Medulla oblongata (tissue), 1 donor: Measurements from ENCODE around the gene ANKRD33B.

ENCODE experiments used
- DNase-seq: peaks from one replicate; pipeline ENCODE4 v3.0.0-alpha.2; 2015; ENCODE audit errors: extremely low spot score

Gene ANKRD33B

DNA sequence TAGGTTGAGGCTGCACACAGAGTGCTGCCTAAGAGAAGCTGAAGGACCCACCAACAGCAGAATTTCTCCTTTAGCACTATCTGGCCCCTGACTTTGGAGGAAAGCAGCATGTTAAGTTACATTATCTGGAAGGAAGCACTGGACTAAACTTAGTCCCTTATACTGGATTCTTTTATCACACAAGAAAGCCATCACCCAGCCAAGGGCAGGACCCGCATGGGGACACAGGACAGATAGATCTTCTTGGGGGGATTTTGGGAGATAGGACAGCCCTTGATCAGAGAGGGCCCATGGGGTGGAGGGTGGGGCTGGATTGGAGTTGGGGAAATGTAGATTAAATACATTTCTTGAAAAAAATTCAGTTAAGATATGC, 14.4 kb downstream of the ANKRD33B start:
- no peak for DNase-seq

DNA sequence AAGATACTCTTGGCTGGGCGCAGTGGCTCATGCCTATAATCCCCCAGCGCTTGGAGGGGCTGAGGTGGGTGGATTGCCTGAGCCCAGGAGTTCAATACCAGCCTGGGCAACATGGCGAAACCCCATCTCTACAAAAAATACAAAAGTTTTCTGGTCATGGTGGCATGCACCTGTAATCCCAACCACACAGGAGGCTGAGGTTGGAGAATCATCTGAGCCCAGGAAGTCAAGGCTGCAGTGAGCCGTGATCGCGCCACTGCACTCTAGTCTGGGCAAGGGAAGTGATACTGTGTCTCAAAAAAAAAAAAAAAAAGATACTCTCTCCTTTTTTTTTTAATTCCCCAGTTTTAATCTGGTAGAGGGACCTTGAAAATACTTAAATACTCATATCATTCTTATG, 15.0 kb downstream of the ANKRD33B start:
- no peak for DNase-seq

DNA sequence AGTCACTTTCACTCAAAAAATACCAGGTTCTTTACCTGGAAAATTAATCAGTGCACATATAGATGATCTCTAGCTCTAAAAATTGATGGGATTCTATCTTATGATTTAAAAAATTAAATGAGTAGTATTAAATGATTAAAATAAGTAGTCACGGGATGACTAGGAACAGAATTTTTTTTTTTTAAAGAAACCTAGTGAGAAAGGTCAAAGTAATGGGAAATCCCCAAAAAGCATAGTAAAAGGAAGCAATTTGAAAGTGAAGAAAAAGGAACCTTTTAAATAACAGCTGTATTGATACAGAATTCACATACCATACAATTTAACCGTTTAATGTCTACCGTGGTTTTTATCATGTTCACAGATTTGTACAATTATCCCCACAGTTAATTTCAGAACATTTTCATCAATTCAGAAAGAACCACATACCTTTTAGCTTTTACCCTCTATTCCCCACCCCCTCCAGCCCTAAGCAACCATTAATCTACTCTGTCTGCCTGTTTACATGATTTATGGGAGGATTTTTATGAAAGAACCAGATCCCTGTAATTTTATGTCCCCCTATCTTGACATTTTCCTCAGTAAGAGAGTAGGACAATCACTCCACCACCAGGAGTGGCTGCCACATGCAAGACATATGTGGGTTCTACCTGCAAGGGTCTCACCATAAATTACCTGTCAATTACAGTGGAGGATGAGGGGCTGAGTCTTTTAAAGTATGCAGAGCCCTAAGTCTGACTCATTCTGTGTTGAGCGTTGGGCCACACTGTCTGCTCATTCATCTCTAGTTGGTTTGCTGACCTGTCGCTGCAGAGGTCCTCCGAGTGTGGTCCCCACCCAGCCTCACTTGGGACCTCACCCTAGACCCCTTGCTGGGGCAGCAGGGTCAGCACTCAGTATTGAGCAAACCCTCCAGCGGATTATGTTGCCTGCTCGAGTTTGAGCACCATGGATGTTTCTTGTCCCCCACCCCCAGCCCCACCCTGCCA, 16.0 kb downstream of the ANKRD33B start:
- no peak for DNase-seq

DNA sequence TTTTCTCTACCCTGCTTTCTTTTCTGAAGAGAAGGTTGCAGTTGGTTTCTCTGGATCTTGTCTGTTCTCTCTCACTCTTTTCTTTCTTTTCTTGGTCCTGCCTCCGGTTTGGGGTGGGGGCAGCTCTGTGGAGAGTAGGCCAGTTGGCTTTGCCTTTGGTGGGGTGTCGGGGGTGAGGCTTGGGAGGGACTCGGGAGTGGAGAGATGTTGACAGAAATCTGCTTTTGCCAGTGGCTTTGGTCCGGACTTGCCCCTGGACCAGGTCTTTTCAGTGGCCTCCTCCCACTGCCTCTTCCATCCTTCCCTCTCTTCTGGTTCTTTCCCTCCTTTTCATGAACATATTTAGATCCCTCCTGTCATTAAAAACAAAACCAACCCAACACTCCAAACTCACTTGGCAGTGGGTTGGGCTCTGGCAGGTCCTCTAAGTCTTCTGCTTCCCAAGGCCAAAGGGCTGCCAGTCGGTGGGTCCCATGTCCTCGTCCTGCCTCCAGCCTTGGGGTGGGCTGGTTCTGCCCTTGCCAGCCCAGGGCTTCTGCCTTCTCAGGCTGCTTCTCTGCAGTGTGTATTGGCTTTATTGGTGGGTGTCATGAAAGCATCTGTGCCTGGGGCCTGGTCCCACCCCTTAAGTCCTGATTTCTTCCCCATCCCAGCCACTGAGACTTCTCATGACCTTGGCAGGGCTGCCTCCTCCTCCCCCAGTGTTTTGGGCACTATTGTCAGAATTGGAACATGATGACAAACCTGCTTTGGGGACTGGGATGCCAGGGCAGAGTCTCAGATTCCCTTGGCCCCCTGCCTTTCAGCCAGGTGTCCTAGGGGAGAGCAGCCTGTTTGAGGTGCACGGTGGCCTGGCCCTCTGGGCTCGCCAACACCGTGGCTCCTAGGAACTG, 16.9 kb downstream of the ANKRD33B start:
- no peak for DNase-seq

DNA sequence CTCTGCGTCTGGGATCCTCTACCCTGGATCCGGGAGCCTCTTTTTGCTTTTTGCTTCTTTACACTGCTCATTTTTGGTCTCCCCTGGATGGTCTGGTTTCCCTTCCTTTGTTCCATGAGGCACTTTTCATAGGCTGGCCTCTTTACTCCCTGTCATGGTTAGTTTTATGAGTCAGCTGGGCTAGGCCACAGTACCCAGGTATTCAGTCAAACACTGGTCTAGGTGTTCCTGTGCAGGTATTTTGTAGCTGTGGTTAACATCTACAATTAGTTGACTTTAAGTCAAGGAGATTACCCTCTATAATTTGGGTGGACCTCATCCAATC, 17.5 kb downstream of the ANKRD33B start:
- no peak for DNase-seq

DNA sequence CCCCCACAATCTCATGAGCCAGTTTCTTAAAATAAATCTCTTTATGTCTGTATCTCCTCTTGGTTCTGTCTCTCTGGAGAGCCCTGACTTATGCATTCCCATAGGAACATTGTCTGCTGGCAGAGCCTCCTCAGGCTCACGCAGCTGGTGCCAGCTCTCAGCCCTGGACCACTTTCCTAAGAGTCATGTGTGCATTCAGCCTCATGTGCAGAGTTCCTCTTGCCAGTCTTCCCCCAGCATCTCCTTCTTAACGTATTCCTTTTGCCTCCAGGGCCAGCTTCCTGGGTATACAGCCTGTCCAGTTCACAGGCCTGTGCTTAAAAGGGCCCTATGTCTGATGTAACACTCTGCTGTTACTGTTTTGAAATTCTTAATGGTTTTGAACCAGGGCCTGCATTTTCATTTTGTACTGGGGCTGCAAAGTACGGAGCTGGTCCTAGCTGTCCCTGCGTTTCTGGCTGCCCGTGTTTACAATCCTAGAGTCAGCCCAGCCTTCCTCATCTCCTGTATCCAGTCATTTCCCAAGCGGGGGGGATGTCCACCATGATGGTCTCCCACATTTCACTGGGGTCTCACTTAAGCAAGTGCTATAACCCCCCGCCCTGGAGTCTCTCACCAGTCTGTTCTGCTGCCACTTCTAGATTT, 18.1 kb downstream of the ANKRD33B start:
- no peak for DNase-seq

DNA sequence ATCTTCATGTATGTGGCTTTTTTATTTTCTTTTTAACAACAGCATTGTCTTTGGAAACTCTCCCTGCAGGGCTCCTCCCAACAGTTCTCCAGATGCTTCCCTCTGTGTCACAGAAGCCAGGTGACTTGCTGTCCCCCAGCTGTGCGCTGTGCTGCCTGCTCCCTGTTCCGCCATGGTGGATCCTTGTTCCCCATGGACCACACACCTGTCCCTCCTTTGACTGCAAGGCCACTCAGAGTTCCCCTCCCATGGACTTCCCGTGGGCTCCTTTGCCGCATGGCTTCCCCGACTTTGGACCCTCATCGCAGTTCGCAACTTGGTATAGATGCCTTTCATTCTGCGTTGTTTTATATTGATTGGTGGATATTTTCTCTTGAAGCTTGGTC, 18.6 kb downstream of the ANKRD33B start:
- DNase-seq, result no peak

DNA sequence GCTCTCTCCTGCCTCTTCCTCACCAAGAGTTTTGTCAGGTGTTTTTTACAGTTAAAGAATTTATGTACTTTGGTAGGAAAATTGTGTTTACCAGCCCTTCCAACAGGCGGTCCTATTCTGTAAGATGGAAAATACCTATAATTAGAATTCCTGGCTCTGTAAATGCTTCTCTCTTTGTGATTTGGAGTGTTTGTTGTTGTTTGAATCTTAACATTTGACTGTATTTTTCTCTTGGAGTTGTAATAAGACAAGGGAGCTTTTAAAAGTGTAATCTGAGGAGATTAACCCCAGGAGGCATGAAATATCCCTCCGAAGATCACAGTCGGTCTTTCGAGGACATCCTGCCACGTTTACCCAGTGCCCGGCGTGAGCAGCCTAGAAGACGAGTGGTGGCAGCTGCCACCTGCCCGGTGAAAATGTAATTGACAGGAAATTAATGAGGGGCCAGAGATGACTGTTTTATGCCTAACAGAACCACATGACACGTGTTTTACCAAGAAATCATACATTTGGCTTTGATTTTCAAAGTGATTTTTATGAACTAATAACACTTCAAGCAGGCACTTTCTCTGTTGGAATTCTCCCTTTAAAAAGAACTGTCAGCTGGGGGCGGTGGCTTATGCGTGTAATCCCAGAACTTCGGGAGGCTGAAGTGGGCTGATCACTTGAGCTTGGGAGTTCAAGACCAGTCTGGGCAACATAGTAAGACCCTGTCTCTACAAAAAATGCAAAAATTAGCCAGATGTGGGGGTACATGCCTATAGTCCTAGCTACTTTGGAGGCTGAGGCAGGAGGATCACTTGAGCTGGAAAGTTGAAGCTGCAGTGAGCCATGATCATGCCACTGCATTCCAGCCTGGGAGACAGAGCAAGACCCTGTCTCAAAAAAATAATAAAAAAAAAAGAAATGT, 20.0 kb downstream of the ANKRD33B start:
- DNase-seq, result no peak

DNA sequence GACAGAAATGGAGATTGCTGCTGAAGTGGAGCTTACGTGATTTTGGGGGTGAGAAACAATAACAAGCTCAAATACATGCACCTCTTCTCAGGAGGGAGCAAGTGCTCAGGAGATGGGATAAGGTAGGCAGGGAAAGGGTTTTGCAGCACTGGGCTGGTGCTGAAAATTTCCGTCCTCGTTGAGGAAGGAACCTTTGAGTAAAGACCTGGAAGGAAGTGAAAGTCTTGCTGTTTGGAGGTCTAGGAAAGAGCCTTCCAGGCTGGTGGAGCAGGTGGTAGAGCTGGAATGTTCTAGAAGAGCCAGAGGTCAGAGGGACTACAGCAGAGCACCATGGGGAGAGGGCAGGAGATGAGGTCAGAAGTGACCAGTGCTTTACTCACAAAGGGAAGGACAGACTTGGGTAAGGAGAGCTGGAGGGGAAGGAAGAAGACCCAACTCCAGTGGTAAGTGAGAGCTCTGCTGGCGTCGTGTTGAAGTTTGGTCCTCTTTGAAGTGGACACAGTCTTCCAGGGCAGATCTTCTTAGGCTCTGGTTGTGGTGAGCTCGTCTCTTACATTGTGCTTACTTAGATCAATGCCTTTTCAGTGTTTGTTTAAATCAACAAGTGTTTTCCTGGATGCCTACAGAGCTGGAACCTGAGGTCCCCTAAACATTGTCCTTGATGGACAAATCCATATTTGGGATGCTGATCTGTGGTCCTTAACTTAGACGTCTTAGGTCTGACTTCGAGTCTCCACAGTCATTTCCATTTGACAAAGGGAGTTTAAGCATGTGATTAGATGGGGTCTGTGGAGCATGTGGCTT, 21.0 kb downstream of the ANKRD33B start:
- no peak for DNase-seq

DNA sequence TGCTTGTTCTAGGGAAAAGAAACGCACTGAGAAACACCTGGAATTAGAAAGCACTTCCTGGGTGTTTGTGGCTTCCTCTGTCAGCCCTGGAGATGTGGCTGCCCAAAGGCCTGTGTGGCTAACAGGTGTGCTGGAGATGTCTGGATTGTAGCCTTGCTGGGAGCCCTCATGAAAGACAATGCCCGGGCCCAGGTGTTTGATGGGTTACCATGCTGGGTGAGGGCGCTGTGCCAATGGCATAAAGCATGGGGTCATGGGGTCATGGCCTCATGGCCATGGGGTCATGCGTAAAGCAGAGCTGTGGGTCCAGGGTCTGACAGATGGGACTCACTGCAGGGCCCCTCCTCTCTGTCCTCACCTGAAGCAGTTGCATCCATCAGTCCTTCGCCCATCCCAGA, 21.6 kb downstream of the ANKRD33B start:
- no peak for DNase-seq

DNA sequence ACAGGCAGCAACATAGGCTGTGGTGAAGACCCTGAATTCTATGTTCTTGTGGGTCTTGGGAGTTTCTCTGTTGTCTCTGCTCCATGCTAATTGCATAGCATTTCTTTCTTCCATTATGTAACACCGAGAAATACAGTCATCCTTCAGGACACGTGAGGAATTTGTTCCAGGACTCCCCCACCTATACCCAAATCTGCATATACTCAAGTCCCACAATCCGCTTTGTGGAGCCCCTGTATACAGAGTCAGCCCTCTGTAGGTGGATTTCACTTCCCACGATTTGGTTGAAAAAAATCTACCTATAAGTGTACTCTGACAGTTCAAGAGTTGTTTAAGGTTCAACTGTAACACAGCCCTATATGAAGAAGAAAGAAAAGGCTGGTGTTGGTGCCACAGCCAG, 22.1 kb downstream of the ANKRD33B start:
- DNase-seq, result no peak

DNA sequence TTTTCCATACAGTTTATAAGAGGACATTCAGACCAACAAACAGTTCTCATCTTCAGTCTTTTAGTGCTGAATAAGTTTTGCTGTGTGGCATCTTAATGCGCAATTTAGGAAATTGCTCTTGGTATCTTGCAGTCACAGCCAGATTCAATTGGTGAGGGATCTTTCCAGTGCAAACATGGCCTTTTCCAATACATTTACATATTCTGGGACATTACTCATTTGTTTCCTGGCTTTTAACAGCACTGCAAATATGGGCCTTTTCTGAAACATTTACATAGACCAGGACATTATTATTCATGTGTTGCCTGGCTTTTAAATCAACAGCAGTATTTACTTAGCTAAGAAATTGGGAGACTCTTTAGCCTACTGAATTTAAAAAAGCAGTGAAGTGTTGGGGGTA, 22.7 kb downstream of the ANKRD33B start:
- no peak for DNase-seq

DNA sequence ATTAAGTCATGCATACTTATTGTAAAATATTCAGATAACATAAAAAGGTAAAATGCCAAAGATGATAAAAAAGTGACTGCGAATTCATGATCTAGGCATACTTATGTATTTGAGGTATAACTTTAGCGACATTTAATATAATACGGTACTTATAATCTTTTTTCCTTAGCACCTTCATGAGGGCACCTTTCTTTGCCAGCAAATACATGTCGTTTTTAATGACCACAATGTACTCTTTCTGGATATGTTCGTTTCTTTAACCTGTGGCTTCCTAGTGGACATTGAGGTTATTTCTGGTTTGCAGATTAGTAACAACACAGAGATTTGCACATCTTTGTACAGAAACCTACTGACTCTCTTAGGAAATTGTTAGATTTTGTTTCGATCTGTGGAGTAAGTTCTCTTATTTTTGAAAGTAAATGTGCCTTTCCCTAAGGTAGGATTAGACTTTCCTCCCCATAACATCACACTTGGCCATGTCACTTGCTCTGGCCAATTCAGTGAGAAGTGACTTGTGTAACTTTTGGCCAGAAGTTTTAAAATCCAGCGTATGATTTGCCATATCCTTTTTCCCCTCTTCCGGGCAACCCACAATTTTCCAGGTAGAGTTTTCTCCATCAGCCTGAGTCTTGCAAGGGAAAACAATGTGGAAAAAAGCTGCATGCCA, 24.4 kb downstream of the ANKRD33B start:
- no peak for DNase-seq

DNA sequence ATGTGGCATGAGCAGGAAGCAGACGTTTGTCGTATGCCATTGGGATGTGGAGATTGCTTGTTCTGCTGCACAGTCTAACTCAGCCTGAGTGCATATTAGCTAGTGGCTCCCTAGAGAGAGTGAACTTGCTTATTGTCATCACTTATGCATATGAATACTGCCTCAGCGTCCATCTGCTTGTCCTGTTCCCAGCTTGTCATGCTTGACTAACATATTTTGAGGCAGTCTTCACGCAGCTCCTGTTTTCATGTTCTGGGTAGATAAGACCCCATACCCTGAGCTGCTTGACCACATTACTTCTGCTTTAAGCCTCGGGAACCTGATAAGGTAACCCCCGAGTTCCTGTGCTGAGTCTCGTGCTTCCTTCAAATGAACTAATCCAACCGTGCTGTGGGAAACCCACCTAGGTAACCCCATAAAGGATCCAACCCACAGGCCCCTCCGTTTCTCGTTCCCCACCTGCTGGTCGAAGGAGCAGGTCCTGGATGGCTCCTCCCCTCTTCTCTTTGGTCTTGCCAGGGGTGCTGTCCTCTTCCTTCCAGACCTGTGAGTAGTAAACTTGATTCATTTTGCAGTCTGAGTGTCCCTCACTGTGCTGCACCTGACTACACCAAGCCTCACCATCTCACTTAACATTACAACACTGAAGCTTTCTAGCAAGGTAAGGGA, 25.0 kb downstream of the ANKRD33B start:
- no peak for DNase-seq

DNA sequence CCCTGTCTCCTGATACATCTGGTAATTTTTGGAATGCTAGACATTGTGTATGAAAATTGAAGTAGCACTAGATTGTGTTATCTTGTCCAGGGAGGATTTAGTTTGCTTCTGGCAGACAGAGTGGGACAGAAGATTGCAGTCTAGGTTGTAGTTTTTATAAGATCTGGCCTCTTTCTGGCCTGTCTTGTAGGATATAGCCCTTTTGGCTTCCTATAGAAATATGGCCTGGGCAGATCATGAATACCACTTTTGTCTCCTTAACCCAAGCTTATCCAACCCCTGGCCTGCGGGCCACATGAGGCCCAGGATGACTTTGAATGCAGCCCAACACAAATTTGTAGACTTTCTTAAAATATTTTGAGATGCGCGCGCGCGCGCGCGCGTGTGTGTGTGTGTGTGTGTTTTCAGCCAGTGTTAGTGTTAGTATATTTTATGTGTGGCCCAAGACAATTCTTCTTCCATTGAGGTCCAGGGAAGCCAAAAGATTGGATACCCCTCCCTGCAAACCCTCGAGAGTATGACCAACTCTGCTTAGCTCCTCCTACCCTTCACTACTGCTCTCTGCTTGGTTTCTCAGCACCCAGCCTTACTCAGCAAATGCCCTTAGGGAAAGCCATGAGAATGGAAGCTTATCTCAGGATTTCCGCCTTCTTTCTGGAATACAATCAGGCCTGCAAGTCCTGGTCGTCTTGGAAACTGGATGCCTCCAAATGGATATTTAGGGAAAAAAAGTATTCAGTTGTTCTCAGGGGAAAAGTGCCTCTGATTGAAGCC, 26.5 kb downstream of the ANKRD33B start:
- DNase-seq, result no peak

DNA sequence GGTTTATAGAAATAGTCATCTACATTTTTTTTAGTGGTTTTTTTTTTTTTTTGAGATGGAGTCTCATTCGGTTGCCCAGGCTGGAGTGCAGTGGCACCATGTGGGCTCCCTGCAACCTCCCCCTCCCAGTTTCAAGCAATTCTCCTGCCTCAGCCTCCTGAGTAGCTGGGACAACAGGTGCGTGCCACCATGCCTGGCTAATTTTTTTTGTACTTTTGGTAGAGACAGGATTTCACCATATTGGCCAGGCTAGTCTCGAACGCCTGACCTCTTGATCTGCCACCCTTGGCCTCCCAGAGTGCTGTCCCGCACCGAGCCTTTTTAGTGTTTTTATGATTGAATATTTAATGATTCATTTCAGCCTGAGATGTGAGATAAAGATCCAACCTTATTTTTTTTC, 27.3 kb downstream of the ANKRD33B start:
- no peak for DNase-seq

DNA sequence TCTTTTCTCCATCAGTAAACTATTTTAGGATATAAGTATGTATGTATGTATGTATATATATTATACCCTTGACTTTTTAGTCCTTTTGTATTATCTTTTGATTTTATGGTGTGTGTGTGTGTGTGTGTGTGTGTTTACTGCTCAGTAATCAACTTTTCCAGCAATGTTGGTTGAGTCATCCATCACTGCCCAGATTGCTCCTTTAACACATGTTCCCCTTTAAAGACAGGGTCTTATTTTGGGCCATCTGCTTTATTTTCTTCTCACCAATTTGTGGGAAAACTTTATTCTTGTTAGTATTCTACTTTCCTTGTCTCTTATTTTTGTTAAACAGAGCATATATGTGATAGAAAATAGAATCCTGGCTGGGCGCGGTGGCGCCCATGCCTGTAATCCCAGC, 28.1 kb downstream of the ANKRD33B start:
- DNase-seq, result no peak

DNA sequence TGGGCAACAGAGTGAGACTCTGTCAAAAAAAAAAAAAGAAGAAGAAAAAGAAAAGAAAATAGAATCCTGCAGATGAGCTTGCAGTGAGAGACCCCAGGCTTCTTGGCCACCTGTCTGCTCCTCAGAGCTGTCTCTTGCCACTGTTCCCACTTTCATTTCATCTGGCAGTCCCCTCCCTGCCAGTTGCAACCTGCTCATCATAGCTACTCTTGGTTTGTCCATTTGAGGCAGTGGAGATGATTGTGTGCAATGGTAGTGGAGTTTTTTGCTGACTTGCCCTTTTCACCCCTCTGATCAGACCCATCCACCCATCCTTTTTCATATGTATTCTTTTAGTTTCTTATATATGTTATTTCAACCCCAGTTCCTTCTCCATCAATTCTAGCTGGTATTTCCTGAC, 28.7 kb downstream of the ANKRD33B start:
- DNase-seq, result no peak
